GM12873 (cell line): Measurements from ENCODE around the gene NUAK2.

Experiments
- TF ChIP-seq, protein P1 (sequence below): IDR thresholded peaks from 2 replicates; pipeline ENCODE4 v1.5.1; 2012; ENCODE audit warnings: low read depth, mild to moderate bottlenecking, moderate library complexity, low read length, control low read depth; ENCODE audit not compliant: insufficient read depth; ENCODE audit errors: missing control alignments

Gene NUAK2

DNA sequence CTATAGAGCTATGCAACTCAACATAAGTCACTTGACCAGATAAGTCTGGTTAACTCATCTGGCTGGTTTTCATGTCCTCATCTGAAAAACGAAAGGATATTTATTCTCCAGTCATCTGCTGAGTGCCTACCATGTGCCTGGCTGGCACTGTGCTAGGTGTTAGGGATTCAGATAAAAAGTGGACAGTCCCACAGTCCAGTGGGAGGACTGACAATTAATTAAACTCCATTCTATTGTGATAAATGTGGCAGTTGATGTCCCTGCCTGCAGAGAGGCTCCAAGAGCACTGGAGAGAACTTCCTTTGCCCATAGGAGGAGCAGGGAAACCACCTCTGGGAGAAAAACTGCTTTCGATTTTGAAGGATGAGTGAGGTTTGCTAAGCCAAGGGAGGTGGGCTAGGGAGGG is 5.4 kb downstream of the NUAK2 start:
- TF ChIP-seq, protein P1, sequence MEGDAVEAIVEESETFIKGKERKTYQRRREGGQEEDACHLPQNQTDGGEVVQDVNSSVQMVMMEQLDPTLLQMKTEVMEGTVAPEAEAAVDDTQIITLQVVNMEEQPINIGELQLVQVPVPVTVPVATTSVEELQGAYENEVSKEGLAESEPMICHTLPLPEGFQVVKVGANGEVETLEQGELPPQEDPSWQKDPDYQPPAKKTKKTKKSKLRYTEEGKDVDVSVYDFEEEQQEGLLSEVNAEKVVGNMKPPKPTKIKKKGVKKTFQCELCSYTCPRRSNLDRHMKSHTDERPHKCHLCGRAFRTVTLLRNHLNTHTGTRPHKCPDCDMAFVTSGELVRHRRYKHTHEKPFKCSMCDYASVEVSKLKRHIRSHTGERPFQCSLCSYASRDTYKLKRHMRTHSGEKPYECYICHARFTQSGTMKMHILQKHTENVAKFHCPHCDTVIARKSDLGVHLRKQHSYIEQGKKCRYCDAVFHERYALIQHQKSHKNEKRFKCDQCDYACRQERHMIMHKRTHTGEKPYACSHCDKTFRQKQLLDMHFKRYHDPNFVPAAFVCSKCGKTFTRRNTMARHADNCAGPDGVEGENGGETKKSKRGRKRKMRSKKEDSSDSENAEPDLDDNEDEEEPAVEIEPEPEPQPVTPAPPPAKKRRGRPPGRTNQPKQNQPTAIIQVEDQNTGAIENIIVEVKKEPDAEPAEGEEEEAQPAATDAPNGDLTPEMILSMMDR = no peak

GRCh38 chr1:205315008-205315618 is 6.4 kb downstream of the NUAK2 start:
- TF ChIP-seq, protein P1 = no peak

- TF ChIP-seq, protein P1 = no peak
These were observed 7.8 kb downstream of the NUAK2 start for GRCh38 chr1:205313563-205314308.

DNA sequence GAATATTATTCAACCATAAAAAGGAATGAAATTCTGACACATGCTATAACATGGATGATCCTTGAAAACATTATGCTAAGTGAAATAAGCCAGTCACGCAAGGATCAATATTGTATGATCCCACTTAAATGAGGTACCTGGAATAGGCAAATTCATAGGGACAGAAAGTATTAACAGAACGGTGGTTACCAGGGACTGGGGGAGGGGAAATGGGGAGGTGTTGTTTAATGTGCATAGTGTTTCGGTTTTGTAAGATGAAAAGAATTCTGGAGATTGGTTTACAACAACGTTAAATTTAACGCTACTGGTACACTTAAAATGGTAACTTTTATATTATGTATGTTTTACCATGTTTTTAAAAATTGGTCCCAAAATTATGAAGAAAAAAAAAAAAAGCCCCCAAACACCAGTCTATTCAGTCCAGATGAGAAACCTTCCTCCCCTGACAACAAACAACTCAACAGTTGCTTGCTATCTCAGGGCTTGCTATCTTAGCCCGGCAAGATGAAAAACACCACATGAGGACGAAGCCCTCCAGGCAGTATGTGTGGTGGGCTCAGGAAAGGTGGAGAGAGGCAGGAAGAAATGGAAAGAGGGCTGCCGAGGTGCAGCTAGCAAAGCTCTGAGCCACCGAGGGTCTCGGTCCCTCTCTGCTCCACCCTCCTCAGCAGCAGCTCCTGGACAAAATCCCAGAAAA is 8.5 kb downstream of the NUAK2 start:
- TF ChIP-seq, protein P1 = no peak

DNA sequence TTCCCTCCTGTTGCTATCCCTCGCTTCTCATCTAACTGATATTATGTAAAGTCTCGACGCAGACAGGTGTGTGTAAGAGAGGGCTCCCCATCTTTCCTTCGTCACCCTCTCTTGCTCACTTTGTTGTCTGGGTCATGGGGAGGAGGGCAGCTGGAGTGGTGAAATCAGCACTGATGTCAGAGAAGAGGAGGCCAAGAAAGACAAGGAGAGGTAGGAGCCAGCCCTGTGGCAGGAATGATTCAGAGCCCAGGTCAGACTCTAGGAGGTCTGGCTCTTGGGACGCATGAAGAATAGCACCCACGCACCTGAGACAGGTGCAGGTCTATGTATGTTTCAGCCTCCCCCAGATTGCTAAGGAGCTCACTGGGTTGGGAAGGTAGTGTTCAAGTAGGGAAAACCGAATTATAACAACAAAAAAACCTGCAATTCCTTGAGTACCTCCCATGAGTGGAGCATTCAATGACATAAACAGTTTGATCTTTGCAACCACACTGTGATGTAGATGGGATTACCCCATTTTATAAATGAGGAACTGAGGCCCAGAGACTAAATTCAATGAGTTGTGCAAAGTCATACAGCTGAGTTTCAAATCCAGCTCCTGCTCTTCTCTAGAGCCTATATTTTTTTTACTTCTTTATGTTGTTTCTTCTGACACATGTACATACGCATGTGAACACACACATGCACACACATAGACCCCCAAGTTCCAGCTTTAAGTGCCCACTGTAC is 10.4 kb downstream of the NUAK2 start:
- TF ChIP-seq, protein P1 = no peak

DNA sequence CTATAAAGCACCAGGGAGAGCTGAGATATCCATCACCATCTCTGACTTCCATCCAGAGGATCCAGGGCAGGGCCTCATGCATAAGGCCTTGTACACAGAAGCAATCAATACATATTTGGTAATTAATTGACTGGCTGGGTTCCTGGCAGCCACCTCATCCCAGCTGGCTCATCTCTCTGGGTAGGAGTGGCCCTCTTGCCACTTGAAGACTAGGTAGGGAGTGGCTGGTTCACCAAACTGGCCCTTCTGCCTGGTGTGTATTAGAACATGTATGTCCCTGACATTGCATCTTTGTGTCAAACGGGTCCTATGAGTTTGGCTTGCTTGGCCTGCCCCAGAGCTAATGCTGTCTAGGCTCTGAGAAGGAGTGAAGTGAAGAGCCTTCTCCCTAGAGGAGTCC is 11.8 kb downstream of the NUAK2 start:
- TF ChIP-seq, protein P1 = no peak
